Body of pancreas (tissue), 4 donors: ENCODE data around the gene DYNC1I1.

Experiments
- POLR2A ChIP-seq, 3 donors: fragments of 450-650 bp; IDR thresholded peaks; one replicate each; pipeline ENCODE4 v1.6.1; 2016; ENCODE audit warnings: antibody characterized with exemption in 3 of 3, mild to moderate bottlenecking in 2 of 3
- TF ChIP-seq, protein P1 (sequence below), 7 experiments: fragments of 450-650 bp in 4 of 7; fragments of 200-600 bp in 3 of 7; sonication (generic) in 3 of 7; IDR thresholded peaks; one replicate each; pipeline ENCODE4 v1.5.1; 2016 to 2019; ENCODE audit warnings: antibody characterized with exemption in 7 of 7

DNA sequence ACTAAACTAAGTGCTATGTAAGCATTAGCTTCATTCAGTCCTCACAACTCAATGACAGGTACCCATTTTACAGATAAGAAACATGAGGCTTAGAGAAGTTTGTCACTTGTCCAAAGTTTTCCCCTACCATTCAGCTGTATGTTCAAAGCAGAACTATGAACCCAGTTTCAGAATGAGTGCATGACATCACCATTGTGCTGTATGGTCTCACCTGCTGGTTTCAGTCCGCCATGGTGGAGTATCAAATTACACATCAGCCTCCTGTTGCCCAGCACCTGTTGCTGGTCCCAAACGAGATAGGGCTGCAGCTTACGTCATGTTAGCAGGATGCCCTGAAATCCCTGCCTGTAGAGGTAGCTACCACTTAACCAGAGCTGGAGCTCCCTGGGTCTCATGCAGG is 95.0 kb downstream of the DYNC1I1 start:
- no peak for TF ChIP-seq POLR2A (IDR thresholded peaks at IDR 0.05)
- TF ChIP-seq, protein P1, sequence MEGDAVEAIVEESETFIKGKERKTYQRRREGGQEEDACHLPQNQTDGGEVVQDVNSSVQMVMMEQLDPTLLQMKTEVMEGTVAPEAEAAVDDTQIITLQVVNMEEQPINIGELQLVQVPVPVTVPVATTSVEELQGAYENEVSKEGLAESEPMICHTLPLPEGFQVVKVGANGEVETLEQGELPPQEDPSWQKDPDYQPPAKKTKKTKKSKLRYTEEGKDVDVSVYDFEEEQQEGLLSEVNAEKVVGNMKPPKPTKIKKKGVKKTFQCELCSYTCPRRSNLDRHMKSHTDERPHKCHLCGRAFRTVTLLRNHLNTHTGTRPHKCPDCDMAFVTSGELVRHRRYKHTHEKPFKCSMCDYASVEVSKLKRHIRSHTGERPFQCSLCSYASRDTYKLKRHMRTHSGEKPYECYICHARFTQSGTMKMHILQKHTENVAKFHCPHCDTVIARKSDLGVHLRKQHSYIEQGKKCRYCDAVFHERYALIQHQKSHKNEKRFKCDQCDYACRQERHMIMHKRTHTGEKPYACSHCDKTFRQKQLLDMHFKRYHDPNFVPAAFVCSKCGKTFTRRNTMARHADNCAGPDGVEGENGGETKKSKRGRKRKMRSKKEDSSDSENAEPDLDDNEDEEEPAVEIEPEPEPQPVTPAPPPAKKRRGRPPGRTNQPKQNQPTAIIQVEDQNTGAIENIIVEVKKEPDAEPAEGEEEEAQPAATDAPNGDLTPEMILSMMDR (IDR thresholded peaks at IDR 0.05): no peak
